Gastroesophageal sphincter (tissue), 4 donors: ENCODE measurements around the gene RSPH10B2. TPM values are rescaled to one million over a fixed set of nuclear protein-coding genes. Genes with fewer than 3 reads are reported as not detected.
"Not testable (repeated sequence)": the region's sequence is repeated elsewhere in the genome, so short reads cannot be mapped to it uniquely, and the experiment has no call there.

Experiments used
- ATAC-seq: fragments of 150-250 bp; one replicate; pipeline ENCODE4 v1.9.1; 2016; ENCODE audit warnings: mild to moderate bottlenecking, moderate library complexity
- H3K27ac ChIP-seq, 4 donors: fragments of 200-600 bp; sonication (generic) in 3 of 4; 1 replicate in 3 of 4; 2 replicates in 1 of 4; pipeline ENCODE4 v1.5.1; 2016 to 2019
- H3K27me3 ChIP-seq: fragments of 200-600 bp; sonication (generic); one replicate; pipeline ENCODE4 v1.5.1; 2019
- H3K36me3 ChIP-seq, 2 donors: fragments of 200-600 bp; sonication (generic); one replicate each; pipeline ENCODE4 v1.5.1; 2019; ENCODE audit warnings: control low read depth in 1 of 2
- H3K4me1 ChIP-seq, 3 donors: fragments of 200-600 bp; sonication (generic); 1 replicate in 2 of 3; 2 replicates in 1 of 3; pipeline ENCODE4 v1.5.1; 2016 to 2019; ENCODE audit warnings: control low read depth in 2 of 3
- H3K4me3 ChIP-seq, 2 donors: fragments of 200-600 bp; sonication (generic); one replicate each; pipeline ENCODE4 v1.5.1; 2019; ENCODE audit warnings: mild to moderate bottlenecking in 1 of 2, moderate library complexity in 1 of 2
- H3K9me3 ChIP-seq, 3 donors: fragments of 200-600 bp; sonication (generic); one replicate each; pipeline ENCODE4 v1.5.1; 2017 to 2019; ENCODE audit warnings: control low read depth in 2 of 3
- WGBS, 2 donors: methylation state at CpG; one replicate each; pipeline ENCODE4 v1.1.5; 2018; ENCODE audit warnings: low coverage in 1 of 2; 5-methylcytosine and 5-hydroxymethylcytosine counted together
- total RNA-seq, 4 donors: library from RNA; depleted of rRNA; stranded (reverse); fragments of >200 nt; gene quantifications; one replicate each; pipeline ENCODE4 v1.1.0, GENCODE V29; 2016

RSPH10B2 gene
- total RNA-seq, 4 donors from 2014 or later = 0.15 TPM; not detected in 3

GRCh38 chr7:6843654-6844053 lies 89.8 kb downstream of the RSPH10B2 start:
- WGBS, 2 donors = 75 to 77% methylated on average over 5 to 6 of the region's 6 CpGs
- H3K36me3 ChIP-seq = not testable (repeated sequence)

GRCh38 chr7:6845971-6846449 lies 92.1 kb downstream of the RSPH10B2 start:
- H3K4me3 ChIP-seq, H3K36me3 ChIP-seq, H3K27ac ChIP-seq, H3K9me3 ChIP-seq, ATAC-seq, H3K4me1 ChIP-seq: not testable (repeated sequence)
- H3K27me3 ChIP-seq = peaks cover 21% of the 10 kb centered on the region
- WGBS, 2 donors = 50 to 54% methylated on average over 7 to 9 of the region's 16 CpGs

More at GRCh38 chr7:6843654-6844053, 89.8 kb downstream of the RSPH10B2 start:
- peaks cover 21% of the 10 kb centered on the region for H3K27me3 ChIP-seq
- not testable (repeated sequence) for H3K4me1 ChIP-seq, H3K27ac ChIP-seq, H3K9me3 ChIP-seq, ATAC-seq, H3K4me3 ChIP-seq

- WGBS, 2 donors = 78% methylated on average over 10 of the region's 18 CpGs; no CpG with 5 or more reads in 1 of the 2 donors
- ATAC-seq = not testable (repeated sequence)
These were observed 93.8 kb downstream of the RSPH10B2 start for GRCh38 chr7:6847751-6848150.

More at GRCh38 chr7:6847751-6848150, 93.8 kb downstream of the RSPH10B2 start:
- H3K4me3 ChIP-seq, H3K4me1 ChIP-seq, H3K27ac ChIP-seq, H3K9me3 ChIP-seq, H3K36me3 ChIP-seq: not testable (repeated sequence)
- peaks cover 15% of the 10 kb centered on the region for H3K27me3 ChIP-seq

Other genes starting within 250 kb of the RSPH10B2 start
- gene GRID2IP, start 202.6 kb upstream of the RSPH10B2 start, total RNA-seq = under 1 TPM in 1 of 4 donors, not detected in 3; 0.27 TPM
- gene ZDHHC4, start 176.6 kb upstream of the RSPH10B2 start, total RNA-seq = 10 to 100 TPM; 54.6 to 63.8 (median 58.8) TPM
- 10 to 100 TPM; 25.6 to 34.5 (median 32.5) TPM for gene INTS15, start 164.1 kb upstream of the RSPH10B2 start, total RNA-seq
- 10 to 100 TPM; 12.9 to 32.3 (median 19.4) TPM for gene ZNF853, start 138.5 kb upstream of the RSPH10B2 start, total RNA-seq
- gene ZNF316, start 116.8 kb upstream of the RSPH10B2 start, total RNA-seq = 10 to 100 TPM; 21.9 to 32.8 (median 26.0) TPM
- gene ZNF12, start 47.2 kb upstream of the RSPH10B2 start, total RNA-seq = 10 to 100 TPM; 22.4 to 33.9 (median 24.5) TPM
- 10 to 100 TPM; 21.9 to 49.7 (median 33.9) TPM for gene CCZ1B, start 72.2 kb downstream of the RSPH10B2 start, total RNA-seq